DMS114 treated with DMSO at 0.1 percent for 48 hours (cell line): Measurements from ENCODE around the gene GGPS1.
"Not testable (repeated sequence)": the region's sequence is repeated elsewhere in the genome, so short reads cannot be mapped to it uniquely, and the experiment has no call there.

ENCODE experiments used
- DNase-seq: peaks from one replicate; lab custom pipeline; 2025; ENCODE audit not compliant: unreplicated experiment; lab: John Stamatoyannopoulos, UW

Gene GGPS1

GRCh38 chr1:235304549-235305451 lies 23.6 kb upstream of the GGPS1 start:
- DNase-seq = no peak

DNA sequence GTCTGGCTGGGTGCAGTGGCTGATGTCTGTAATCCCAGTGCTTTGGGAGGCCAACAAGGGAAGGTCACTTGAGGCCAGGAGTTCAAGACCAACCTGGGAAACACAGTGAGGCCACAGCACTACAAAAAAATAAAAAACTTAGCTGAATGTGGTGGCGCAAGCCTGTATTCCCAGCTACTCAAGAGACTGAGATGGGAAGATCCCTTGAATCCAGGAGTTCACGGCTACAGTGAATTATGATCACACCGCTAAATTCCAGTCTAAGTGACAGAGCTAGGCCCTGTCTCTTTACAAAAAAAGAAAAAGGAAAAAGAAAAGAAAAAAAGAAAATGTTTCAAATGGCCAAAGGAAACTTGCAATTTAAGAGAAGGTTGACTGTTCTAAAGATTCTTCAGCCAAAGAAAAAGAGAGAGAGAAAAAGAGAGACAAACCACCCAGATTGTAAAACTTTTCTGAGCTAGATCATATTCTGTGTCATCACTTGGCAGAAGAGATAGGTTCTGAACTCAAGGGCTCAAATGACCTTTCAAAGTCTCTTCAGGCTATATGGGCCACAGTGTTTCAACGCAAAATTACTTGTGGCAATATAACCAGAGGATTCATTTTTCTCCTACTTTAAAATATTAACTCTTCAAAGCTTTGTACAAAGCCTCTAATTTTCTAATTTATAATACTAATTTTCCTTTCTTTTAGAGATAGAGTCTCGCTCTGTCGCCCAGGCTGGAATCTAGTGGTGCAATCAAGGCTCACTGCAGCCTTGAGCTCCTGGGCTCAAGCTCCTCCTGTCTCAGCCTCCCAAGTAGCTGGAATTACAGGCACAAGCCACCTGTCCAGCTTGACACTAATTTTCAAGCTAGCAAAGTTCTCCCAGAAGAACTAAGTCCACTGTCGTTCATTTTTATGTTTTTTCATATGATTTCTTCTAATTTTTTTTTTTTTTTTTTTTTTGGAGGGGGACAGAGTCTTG lies 20.9 kb upstream of the GGPS1 start:
- no peak for DNase-seq

DNA sequence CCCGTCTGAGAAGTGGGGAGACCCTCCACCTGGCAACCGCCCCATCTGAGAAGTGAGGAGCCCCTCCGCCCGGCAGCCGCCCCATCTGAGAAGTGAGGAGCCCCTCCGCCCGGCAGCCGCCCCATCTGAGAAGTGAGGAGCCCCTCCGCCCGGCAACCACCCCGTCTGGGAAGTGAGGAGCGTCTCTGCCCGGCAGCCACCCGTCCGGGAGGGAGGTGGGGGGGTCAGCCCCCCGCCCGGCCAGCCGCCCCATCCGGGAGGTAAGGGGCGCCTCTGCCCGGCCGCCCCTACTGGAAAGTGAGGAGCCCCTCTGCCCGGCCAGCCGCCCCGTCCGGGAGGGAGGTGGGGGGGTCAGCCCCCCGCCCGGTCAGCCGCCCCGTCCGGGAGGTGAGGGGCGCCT lies 19.2 kb upstream of the GGPS1 start:
- DNase-seq = not testable (repeated sequence)

DNA sequence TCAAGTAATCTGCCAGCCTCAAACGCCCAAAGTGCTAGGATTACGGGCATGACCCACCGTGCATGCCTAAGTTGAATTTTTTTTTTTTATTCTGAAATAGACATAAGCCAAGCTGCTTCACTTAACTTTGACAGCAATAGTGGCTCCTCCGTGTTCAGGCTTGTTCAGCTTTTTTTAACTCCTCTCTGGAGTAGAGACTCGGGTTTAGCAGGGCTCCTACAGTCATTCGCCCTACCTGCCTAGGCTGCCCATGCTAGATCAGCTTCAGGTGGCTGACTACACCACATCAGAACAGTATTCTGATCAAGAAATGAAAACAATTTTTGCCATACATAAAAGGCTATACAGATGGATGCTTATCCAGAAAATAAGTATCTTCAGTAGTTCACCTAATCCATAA lies 15.1 kb upstream of the GGPS1 start:
- no peak for DNase-seq

GRCh38 chr1:235313931-235314678 lies 14.3 kb upstream of the GGPS1 start:
- no peak for DNase-seq

- no peak for DNase-seq
Measured at GRCh38 chr1:235315173-235315572, 13.2 kb upstream of the GGPS1 start.

DNA sequence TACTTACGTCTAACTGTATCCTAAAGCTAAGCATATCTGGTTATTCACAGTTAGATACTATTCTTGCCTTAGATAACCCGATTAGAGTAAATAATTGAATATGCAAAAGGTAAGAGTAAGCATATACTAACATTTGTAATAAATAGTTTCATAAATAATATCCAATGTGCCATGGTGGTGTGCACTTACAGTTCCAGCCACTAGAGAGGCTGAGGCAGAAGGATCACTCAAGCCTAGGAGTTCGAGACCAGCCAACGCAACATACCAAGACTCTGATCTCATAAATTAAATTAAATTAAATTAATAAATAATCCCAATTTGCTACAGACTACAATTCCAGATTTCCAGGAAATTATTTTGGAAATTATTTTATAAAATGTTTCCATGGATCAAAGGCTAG lies 12.6 kb upstream of the GGPS1 start:
- DNase-seq = no peak

GRCh38 chr1:235317168-235317567 lies 11.2 kb upstream of the GGPS1 start:
- no peak for DNase-seq

GRCh38 chr1:235319255-235319654 lies 9.1 kb upstream of the GGPS1 start:
- no peak for DNase-seq

- DNase-seq = no peak
Measured at GRCh38 chr1:235320521-235321179, 7.7 kb upstream of the GGPS1 start.

DNA sequence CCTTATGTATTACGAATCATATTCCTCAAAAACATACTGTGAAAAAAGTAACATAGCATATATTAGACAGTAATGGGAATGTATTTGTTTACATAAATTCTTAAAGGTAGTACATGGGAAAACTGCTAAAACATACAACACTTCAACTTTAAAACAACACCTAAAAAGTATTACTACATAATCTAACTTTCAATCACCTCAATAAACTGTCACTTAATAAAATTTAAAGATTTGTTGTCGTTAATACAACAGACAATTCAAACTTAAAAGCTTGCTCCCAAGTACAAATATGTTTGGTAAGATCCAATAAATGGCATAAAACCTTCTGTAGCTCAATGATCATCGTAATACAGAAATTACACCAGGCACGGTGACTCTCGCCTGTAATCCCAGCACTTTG lies 4.1 kb upstream of the GGPS1 start:
- DNase-seq = no peak

GRCh38 chr1:235325139-235325538 lies 3.2 kb upstream of the GGPS1 start:
- no peak for DNase-seq

DNA sequence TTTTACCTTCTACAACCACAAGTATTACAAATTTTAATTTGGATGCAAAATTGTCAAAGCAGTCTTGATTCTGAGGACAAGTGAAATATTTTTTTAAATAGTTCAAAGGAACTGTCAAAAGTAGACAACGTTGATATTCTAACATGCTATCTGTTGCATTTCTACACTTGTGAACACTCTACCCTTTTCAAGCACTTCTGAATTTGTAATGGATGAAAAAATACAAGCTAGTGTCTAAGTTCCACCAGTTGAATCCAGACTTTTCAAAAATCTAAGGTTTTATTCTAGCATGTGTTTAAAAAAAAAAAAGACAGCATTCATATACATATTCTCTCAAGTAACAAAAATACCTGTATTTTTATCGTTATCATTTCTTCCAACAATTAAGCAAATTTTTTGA lies 2.5 kb upstream of the GGPS1 start:
- no peak for DNase-seq

- DNase-seq = no peak
Measured at GRCh38 chr1:235326719-235327558, 1.4 kb upstream of the GGPS1 start.

GRCh38 chr1:235327559-235328270 lies 655 bp upstream of the GGPS1 start, which contains the start of gene ARID4B:
TSS of gene ARID4B (minus strand) at chr1:235328179. CDS start at chr1:235326919, 1,260 bp downstream.
- no peak for DNase-seq

DNA sequence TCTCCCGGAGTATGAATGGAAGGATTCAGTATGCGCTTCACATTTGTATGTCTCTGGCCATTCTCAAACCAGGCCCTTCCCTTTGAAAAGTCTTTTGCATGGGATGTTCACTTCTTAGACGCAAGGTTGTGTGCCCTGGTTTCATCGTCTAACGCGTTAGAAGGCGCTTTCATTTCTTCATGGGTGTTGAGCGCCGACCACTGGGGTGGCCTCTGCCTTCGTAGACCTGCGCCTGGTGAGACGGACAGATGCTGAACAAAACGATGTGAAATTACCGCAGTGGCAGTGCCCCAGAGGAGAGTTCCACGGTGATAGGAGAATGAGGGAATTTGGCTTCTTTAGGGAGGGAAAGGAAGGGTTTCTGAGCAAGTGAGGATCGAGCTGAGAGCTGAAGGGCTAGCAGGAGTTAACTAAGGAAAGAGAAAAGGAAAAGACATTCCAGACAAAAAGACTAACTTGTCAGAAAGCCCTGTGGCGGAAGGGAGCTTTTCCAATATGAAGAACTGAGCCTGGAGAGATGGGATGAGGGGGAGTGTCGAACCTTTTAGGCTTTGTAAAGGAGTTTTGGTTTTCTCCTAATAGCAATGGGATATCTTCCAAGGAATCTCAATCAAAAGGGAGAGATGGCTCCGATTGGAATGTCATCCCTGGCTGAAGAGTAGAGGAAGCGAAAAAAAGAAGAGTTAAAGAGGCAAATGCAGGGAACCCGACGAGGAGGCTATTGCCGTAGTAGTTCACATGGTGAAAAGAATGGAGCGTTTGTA lies 951 bp downstream of the GGPS1 start:
- no peak for DNase-seq

- no peak for DNase-seq
Measured at GRCh38 chr1:235330918-235331285, 2.5 kb downstream of the GGPS1 start.

DNA sequence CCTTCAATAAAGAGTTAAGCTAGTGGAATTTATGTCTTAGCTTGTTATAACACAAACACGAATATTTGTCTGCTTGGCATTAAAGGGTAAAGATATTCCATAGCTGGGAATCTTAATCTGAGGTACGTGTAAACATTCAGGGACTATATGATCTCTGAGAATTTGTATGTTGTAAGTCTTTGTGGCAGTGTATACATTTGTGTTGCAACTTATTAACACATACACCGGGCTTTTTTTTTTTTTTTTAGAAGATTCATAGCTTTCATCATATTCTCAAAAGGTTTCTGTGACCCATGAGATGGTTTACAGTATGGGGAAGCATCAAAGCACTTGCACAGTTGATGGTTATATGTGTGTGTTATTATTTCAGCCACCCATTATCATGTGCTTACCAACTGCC lies 3.0 kb downstream of the GGPS1 start:
- DNase-seq = no peak
